ENCODE results near the gene TNRC18.
"Not testable (repeated sequence)": the region's sequence is repeated elsewhere in the genome, so short reads cannot be mapped to it uniquely, and the experiment has no call there.

TNRC18 gene

GRCh38 chr7:5284304-5285281, 139.0 kb downstream of the TNRC18 start:
- DNase-seq, result no peak

GRCh38 chr7:5283421-5284303, 140.0 kb downstream of the TNRC18 start:
- no peak for DNase-seq

GRCh38 chr7:5282543-5283316, 140.9 kb downstream of the TNRC18 start, which contains the start of gene SLC29A4:
Gene SLC29A4, plus strand, starts transcription at chr7:5282943. Its CDS starts 4,874 bp downstream, at chr7:5287817.
- DNase-seq, result peak; percentile 15

GRCh38 chr7:5281598-5282500, 141.8 kb downstream of the TNRC18 start:
- DNase-seq, result not testable (repeated sequence)

- no peak for DNase-seq
Measured at GRCh38 chr7:5279734-5280133, 143.9 kb downstream of the TNRC18 start.

- no peak for DNase-seq
Measured at GRCh38 chr7:5278766-5279165, 144.9 kb downstream of the TNRC18 start.

GRCh38 chr7:5276611-5277010, 147.0 kb downstream of the TNRC18 start:
- no peak for DNase-seq

- not testable (repeated sequence) for DNase-seq
Measured at GRCh38 chr7:5276123-5276522, 147.5 kb downstream of the TNRC18 start.

- not testable (repeated sequence) for DNase-seq
Measured at GRCh38 chr7:5275510-5275909, 148.1 kb downstream of the TNRC18 start.

GRCh38 chr7:5274985-5275431, 148.6 kb downstream of the TNRC18 start:
- not testable (repeated sequence) for DNase-seq

GRCh38 chr7:5274441-5274840, 149.2 kb downstream of the TNRC18 start:
- DNase-seq, result no peak

GRCh38 chr7:5273831-5274405, 149.7 kb downstream of the TNRC18 start:
- DNase-seq, result not testable (repeated sequence)

- no peak for DNase-seq
Measured at GRCh38 chr7:5270788-5271187, 152.8 kb downstream of the TNRC18 start.

GRCh38 chr7:5269992-5270657, 153.5 kb downstream of the TNRC18 start:
- not testable (repeated sequence) for DNase-seq

- DNase-seq, result not testable (repeated sequence)
Measured at GRCh38 chr7:5267829-5268228, 155.8 kb downstream of the TNRC18 start.

- no peak for DNase-seq
Measured at GRCh38 chr7:5266191-5267028, 157.2 kb downstream of the TNRC18 start.

- no peak for DNase-seq
Measured at GRCh38 chr7:5265320-5266190, 158.1 kb downstream of the TNRC18 start.

- DNase-seq, result not testable (repeated sequence)
Measured at GRCh38 chr7:5263066-5263465, 160.6 kb downstream of the TNRC18 start.
